PC-3 (cell line): Measurements from ENCODE around the gene ARHGEF17. TPM values are rescaled to one million over a fixed set of nuclear protein-coding genes. Genes with fewer than 3 reads are reported as not detected.

ENCODE experiments used
- ATAC-seq: fragments of 200-7000 bp; cut with Tn5 transposase; 2 replicates; pipeline ENCODE4 v1.9.1; 2020; ENCODE audit warnings: mild to moderate bottlenecking, moderate library complexity
- BruUV-seq: library from RNA; stranded (reverse); fragments of 400-500 nt; replicated peaks from 2 replicates; lab custom pipeline; 2021; lab: Mats Ljungman, UMichigan
- CTCF ChIA-PET: fragments of 300-600 bp; sonication (Branson Sonifier 250); formaldehyde crosslinking; loops from one replicate; lab custom pipeline; 2022; ENCODE audit warnings: antibody characterized with exemption; lab: Charles Lee
- POLR2A ChIA-PET: fragments of 300-600 bp; sonication (Branson Sonifier 250); formaldehyde crosslinking; loops from one replicate; lab custom pipeline; 2022; ENCODE audit warnings: antibody characterized with exemption; ENCODE audit not compliant: unreplicated experiment; lab: Charles Lee
- DNase-seq: peaks from one replicate; pipeline ENCODE4 v3.0.0-alpha.2; 2015
- H2AFZ ChIP-seq: fragments of 300-600 bp; sonication (generic); 2 replicates; pipeline ENCODE4 v1.6.0; 2016; ENCODE audit warnings: antibody characterized with exemption, low read length
- H3F3A ChIP-seq: fragments of 300-600 bp; sonication (generic); one replicate; pipeline ENCODE4 v1.6.0; 2017; ENCODE audit warnings: antibody characterized with exemption, low read length, control low read depth, mild to moderate bottlenecking; ENCODE audit not compliant: unreplicated experiment
- H3K27ac ChIP-seq: fragments of 300-600 bp; sonication (generic); 2 replicates; pipeline ENCODE4 v1.5.1; 2016; ENCODE audit warnings: mild to moderate bottlenecking, low read length
- H3K27me3 ChIP-seq: fragments of 300-600 bp; sonication (generic); 2 replicates; pipeline ENCODE4 v1.6.1; 2016; ENCODE audit warnings: low read length, mixed read lengths
- H3K36me3 ChIP-seq: fragments of 300-600 bp; sonication (generic); 2 replicates; pipeline ENCODE4 v1.6.1; 2016; ENCODE audit warnings: low read depth, mixed run types, low read length, mixed read lengths
- H3K4me1 ChIP-seq: fragments of 300-600 bp; sonication (generic); 2 replicates; pipeline ENCODE4 v1.5.1; 2016; ENCODE audit warnings: low read length; ENCODE audit not compliant: insufficient read depth
- H3K4me2 ChIP-seq: fragments of 300-600 bp; sonication (generic); 2 replicates; pipeline ENCODE4 v1.6.0; 2016; ENCODE audit warnings: low read length
- H3K4me3 ChIP-seq: fragments of 300-600 bp; sonication (generic); 2 replicates; pipeline ENCODE4 v1.5.1; 2016; ENCODE audit warnings: mild to moderate bottlenecking, low read length, mixed read lengths
- H3K79me2 ChIP-seq: fragments of 300-600 bp; sonication (generic); 2 replicates; pipeline ENCODE4 v1.6.1; 2017; ENCODE audit warnings: low read length, mixed read lengths
- H3K9ac ChIP-seq: fragments of 300-600 bp; sonication (generic); 2 replicates; pipeline ENCODE4 v1.6.0; 2016; ENCODE audit warnings: mild to moderate bottlenecking, low read length
- H3K9me2 ChIP-seq: fragments of 300-600 bp; sonication (generic); replicated peaks from 2 replicates; pipeline ENCODE4 v1.6.1; 2016; ENCODE audit warnings: mixed run types, low read length, mixed read lengths
- H3K9me3 ChIP-seq: fragments of 300-600 bp; sonication (generic); 2 replicates; pipeline ENCODE4 v1.6.1; 2016; ENCODE audit warnings: low read length, mixed read lengths
- H4K20me1 ChIP-seq: fragments of 300-600 bp; sonication (generic); 2 replicates; pipeline ENCODE4 v1.6.1; 2016; ENCODE audit warnings: low read length, mixed read lengths
- EZH2 ChIP-seq: fragments of 300-600 bp; sonication (generic); IDR thresholded peaks from one replicate; pipeline ENCODE4 v1.6.1; 2017; ENCODE audit warnings: antibody characterized with exemption, mild to moderate bottlenecking, low read length; ENCODE audit not compliant: unreplicated experiment
- EZH2phosphoT487 ChIP-seq: fragments of 300-600 bp; sonication (generic); IDR thresholded peaks from 2 replicates; pipeline ENCODE4 v1.6.1; 2018; ENCODE audit warnings: mild to moderate bottlenecking, antibody characterized with exemption, low read length, borderline replicate concordance
- intact Hi-C: fragments of 100-400 bp; cut with micrococcal nuclease; formaldehyde crosslinking; loops from 2 replicates; pipeline ENCODE4 v1.9.0; 2023
- total RNA-seq: library from RNA; depleted of rRNA; stranded (reverse); fragments of >200 nt; gene quantifications from 2 replicates; pipeline ENCODE4 v1.2.3, GENCODE V29; 2014
- TF ChIP-seq, protein P1 (sequence below): fragments of 300-600 bp; sonication (generic); conservative IDR thresholded peaks from 2 replicates; pipeline ENCODE4 v1.5.1; 2017; ENCODE audit warnings: antibody characterized with exemption, low read depth, mild to moderate bottlenecking, low read length

The ARHGEF17 gene
- total RNA-seq, 1 experiment from 2014 or later: 6.2 TPM

DNA sequence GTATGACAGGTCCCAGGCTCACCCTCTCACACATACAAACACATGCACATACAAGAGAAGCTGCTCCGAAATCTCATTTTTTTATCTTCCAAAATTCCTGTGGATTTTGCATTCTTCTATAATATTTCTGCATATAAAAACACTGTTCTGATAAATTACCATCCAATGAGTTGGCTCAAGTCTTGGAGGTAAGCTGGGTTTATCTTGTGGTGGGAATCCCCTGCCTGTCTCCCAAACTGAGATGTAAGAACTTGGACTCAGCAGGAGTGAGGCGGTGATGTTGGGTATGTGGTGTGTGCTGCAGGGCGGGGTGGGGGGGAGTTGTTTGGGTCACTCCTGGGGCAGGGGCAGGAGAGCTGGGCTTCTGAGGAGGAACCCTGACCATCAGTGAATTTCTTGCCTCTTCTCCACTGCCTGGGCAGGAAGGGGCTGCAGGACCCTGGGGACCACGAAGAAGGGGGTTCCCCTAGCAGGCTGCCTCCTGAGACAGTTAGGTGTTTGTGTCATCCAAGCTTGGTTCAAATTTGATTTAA is 42.7 kb upstream of the ARHGEF17 start:
- Histone ChIP-seq H4K20me1 (no peaks in the 10 kb centered on the region), H3K9ac (no peak overlapping the region), H3K79me2 (no peaks in the 10 kb centered on the region), H3K4me2 (no peak overlapping the region), H3K9me2 (no peaks in the 10 kb centered on the region), H3K4me3 (no peak overlapping the region), H3K27me3 (no peaks in the 10 kb centered on the region), H3K4me1 (peaks cover 27% of the 10 kb centered on the region), H2AFZ (no peak overlapping the region), H3K9me3 (no peaks in the 10 kb centered on the region), H3F3A (no peaks in the 10 kb centered on the region), H3K27ac (no peak overlapping the region), H3K36me3 (no peaks in the 10 kb centered on the region)
- ChIA-PET CTCF (no interaction called here), POLR2A (no interaction called here)
- intact Hi-C loops: no loop called here
- no TSS peak for BruUV-seq
- no peak for TF ChIP-seq EZH2phosphoT487
- TF ChIP-seq, protein P1, sequence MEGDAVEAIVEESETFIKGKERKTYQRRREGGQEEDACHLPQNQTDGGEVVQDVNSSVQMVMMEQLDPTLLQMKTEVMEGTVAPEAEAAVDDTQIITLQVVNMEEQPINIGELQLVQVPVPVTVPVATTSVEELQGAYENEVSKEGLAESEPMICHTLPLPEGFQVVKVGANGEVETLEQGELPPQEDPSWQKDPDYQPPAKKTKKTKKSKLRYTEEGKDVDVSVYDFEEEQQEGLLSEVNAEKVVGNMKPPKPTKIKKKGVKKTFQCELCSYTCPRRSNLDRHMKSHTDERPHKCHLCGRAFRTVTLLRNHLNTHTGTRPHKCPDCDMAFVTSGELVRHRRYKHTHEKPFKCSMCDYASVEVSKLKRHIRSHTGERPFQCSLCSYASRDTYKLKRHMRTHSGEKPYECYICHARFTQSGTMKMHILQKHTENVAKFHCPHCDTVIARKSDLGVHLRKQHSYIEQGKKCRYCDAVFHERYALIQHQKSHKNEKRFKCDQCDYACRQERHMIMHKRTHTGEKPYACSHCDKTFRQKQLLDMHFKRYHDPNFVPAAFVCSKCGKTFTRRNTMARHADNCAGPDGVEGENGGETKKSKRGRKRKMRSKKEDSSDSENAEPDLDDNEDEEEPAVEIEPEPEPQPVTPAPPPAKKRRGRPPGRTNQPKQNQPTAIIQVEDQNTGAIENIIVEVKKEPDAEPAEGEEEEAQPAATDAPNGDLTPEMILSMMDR: no peak
- no peak for TF ChIP-seq EZH2
- no peak for ATAC-seq
- DNase-seq: no peak

DNA sequence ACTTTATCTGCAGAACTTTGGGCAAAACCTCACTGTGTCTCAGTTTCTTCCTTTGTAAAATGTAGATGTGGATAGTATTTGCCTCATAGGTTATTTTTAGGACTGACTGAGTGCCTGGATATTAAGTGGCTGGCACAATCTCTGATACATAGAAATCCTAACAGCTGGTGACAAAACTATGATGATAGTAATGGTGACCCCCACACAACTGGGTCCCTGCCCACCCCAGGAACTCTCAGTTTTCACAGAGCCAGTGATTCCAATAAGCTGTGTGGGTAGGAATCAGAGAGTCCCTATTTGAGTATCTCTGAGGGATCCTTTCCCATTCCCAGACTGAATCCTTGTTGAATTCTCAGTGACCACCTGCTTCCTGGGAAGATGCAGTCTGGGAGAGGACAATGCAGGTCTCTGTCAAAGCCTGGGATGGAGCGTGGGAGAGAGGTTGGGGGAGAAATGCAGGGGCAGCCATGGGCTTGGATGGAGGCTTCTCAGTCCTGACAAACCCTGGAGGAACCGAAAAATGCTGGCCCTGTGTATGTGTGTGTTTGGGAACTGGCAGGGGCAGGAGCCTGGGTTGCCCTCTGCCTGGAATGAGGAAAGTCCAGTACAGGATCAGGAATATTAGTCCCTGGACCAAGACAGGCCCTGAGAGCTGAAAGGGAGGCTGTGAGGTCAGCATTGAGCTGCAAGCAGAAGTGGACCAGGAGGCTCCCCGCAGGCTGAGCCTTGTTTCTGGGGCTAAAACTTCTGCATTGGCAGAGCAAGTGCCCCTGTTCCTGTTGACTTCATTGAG is 42.0 kb upstream of the ARHGEF17 start:
- Histone ChIP-seq H3K9me2 (no peaks in the 10 kb centered on the region), H3K27me3 (no peaks in the 10 kb centered on the region), H3F3A (no peaks in the 10 kb centered on the region), H3K27ac (no peak overlapping the region), H3K4me1 (peaks cover 34% of the 10 kb centered on the region), H2AFZ (no peak overlapping the region), H3K79me2 (no peaks in the 10 kb centered on the region), H3K4me3 (no peak overlapping the region), H3K4me2 (no peak overlapping the region), H3K36me3 (no peaks in the 10 kb centered on the region), H3K9me3 (no peaks in the 10 kb centered on the region), H4K20me1 (no peaks in the 10 kb centered on the region), H3K9ac (no peak overlapping the region)
- no peak for DNase-seq
- intact Hi-C loops: no loop called here
- TF ChIP-seq EZH2phosphoT487: no peak
- no peak for TF ChIP-seq EZH2
- TF ChIP-seq, protein P1: no peak
- no peak for ATAC-seq
- ChIA-PET CTCF (no interaction called here), POLR2A (no interaction called here)
- no TSS peak for BruUV-seq

DNA sequence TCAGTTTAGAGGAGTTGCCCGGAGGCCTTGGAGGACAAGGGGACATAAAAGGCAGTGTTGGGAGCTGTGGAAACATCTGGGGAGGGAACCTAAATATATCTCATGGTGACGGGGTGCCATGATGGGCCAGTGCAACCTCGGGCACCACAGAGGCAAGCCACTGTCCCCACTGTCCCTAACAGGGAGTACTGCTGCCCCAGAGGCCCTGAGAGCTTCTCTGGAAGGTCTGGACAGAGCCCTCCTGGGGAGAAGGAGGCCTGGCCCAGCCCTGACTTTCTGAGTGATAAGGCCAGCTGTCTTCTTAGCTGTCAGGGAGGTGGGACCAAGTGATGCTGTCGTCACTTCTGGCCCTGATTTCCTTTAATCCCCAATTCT is 41.4 kb upstream of the ARHGEF17 start:
- no peak overlapping the region for H3K4me3 ChIP-seq
- POLR2A ChIA-PET: no interaction called here
- H3K9me3 ChIP-seq: no peaks in the 10 kb centered on the region
- CTCF ChIA-PET: no interaction called here
- H3F3A ChIP-seq: peaks cover 1% of the 10 kb centered on the region
- TF ChIP-seq, protein P1: no peak
- no peak overlapping the region for H2AFZ ChIP-seq
- no peak overlapping the region for H3K27ac ChIP-seq
- no peaks in the 10 kb centered on the region for H3K9me2 ChIP-seq
- intact Hi-C loops: no loop called here
- no peak overlapping the region for H3K4me2 ChIP-seq
- no TSS peak for BruUV-seq
- H3K27me3 ChIP-seq: no peaks in the 10 kb centered on the region
- no peaks in the 10 kb centered on the region for H4K20me1 ChIP-seq
- peaks cover 40% of the 10 kb centered on the region for H3K4me1 ChIP-seq
- ATAC-seq (no peak), DNase-seq (no peak)
- no peaks in the 10 kb centered on the region for H3K79me2 ChIP-seq
- no peak overlapping the region for H3K9ac ChIP-seq
- no peaks in the 10 kb centered on the region for H3K36me3 ChIP-seq
